CD4-positive, alpha-beta memory T cell (primary cell): ENCODE results near the gene PEX11B. TPM values are rescaled to one million over a fixed set of nuclear protein-coding genes. Genes with fewer than 3 reads are reported as not detected.

ENCODE experiments used
- CTCF ChIA-PET: fragments of 350-600 bp; sonication (Branson Sonifier 250); formaldehyde crosslinking; loops from one replicate; lab custom pipeline; 2021; ENCODE audit warnings: inconsistent platforms; ENCODE audit not compliant: partially characterized antibody; lab: Charles Lee
- POLR2A ChIA-PET: fragments of 350-600 bp; sonication (Branson Sonifier 250); formaldehyde crosslinking; loops from one replicate; lab custom pipeline; 2021; ENCODE audit not compliant: partially characterized antibody; lab: Charles Lee
- DNase-seq, 5 donors: peaks; one replicate each; pipeline versions ENCODE4 v3.0.0 to v3.0.0-alpha.2; 2020 to 2022; ENCODE audit warnings: mixed read lengths in 1 of 5
- H3K27ac ChIP-seq: one replicate; pipeline ENCODE4 v1.7.0; 2013; ENCODE audit warnings: low read depth, low read length
- H3K27me3 ChIP-seq: 2 replicates; pipeline ENCODE4 v1.7.0; 2013; ENCODE audit warnings: mild to moderate bottlenecking, low read length, moderate library complexity; ENCODE audit not compliant: insufficient read depth
- H3K36me3 ChIP-seq: 2 replicates; pipeline ENCODE4 v1.7.0; 2013; ENCODE audit warnings: mild to moderate bottlenecking, low read length, moderate library complexity; ENCODE audit not compliant: insufficient read depth
- H3K4me1 ChIP-seq: 2 replicates; pipeline ENCODE4 v1.7.0; 2013; ENCODE audit warnings: mild to moderate bottlenecking, low read length, moderate library complexity; ENCODE audit not compliant: insufficient read depth
- H3K4me3 ChIP-seq, 2 donors: one replicate each; pipeline ENCODE4 v1.7.0; 2013; ENCODE audit warnings: low read length in 2 of 2, mild to moderate bottlenecking in 1 of 2
- H3K9me3 ChIP-seq, 2 donors: one replicate each; pipeline ENCODE4 v1.7.0; 2013; ENCODE audit warnings: low read length in 2 of 2, control low read depth in 1 of 2; ENCODE audit not compliant: control insufficient read depth in 1 of 2
- H3K27ac Mint-ChIP-seq, 7 donors: one replicate each; pipeline ENCODE4 v1.8.0; 2020 to 2021; ENCODE audit warnings: mixed read lengths in 7 of 7, mild to moderate bottlenecking in 6 of 7, inconsistent platforms in 3 of 7, moderate library complexity in 3 of 7
- H3K27me3 Mint-ChIP-seq, 2 donors: one replicate each; pipeline ENCODE4 v1.8.0; 2020 to 2021; ENCODE audit warnings: mixed read lengths in 2 of 2
- H3K36me3 Mint-ChIP-seq, 2 donors: one replicate each; pipeline ENCODE4 v1.8.0; 2020 to 2021; ENCODE audit warnings: mixed read lengths in 2 of 2, inconsistent platforms in 1 of 2, mild to moderate bottlenecking in 1 of 2
- H3K4me1 Mint-ChIP-seq, 4 donors: one replicate each; pipeline ENCODE4 v1.8.0; 2020 to 2021; ENCODE audit warnings: mixed read lengths in 4 of 4, mild to moderate bottlenecking in 1 of 4
- H3K4me3 Mint-ChIP-seq, 8 donors: one replicate each; pipeline ENCODE4 v1.8.0; 2020 to 2021; ENCODE audit warnings: mixed read lengths in 8 of 8, mild to moderate bottlenecking in 7 of 8, moderate library complexity in 6 of 8, inconsistent platforms in 3 of 8
- H3K9me3 Mint-ChIP-seq, 8 donors: one replicate each; pipeline ENCODE4 v1.8.0; 2020 to 2021; ENCODE audit warnings: mixed read lengths in 8 of 8, mild to moderate bottlenecking in 5 of 8, inconsistent platforms in 3 of 8, moderate library complexity in 1 of 8
- intact Hi-C: fragments of 100-400 bp; cut with micrococcal nuclease; formaldehyde crosslinking; loops from one replicate; pipeline ENCODE4 v1.15.1; 2023
- polyA plus RNA-seq, 2 donors: library from polyadenylated mRNA; unstranded; fragments of 300-500 nt; fragmentation: Illumina TruSeq; gene quantifications; one replicate each; pipeline ENCODE4 v1.2.3, GENCODE V29; 2021
- total RNA-seq, 2 experiments: library from RNA; stranded (reverse); gene quantifications; one replicate each; pipeline ENCODE4 v1.2.3, GENCODE V29; 2021

PEX11B gene
- total and polyA plus RNA-seq, 4 experiments from 2014 or later: 34.7 to 55.3 (median 46.6) TPM

DNA sequence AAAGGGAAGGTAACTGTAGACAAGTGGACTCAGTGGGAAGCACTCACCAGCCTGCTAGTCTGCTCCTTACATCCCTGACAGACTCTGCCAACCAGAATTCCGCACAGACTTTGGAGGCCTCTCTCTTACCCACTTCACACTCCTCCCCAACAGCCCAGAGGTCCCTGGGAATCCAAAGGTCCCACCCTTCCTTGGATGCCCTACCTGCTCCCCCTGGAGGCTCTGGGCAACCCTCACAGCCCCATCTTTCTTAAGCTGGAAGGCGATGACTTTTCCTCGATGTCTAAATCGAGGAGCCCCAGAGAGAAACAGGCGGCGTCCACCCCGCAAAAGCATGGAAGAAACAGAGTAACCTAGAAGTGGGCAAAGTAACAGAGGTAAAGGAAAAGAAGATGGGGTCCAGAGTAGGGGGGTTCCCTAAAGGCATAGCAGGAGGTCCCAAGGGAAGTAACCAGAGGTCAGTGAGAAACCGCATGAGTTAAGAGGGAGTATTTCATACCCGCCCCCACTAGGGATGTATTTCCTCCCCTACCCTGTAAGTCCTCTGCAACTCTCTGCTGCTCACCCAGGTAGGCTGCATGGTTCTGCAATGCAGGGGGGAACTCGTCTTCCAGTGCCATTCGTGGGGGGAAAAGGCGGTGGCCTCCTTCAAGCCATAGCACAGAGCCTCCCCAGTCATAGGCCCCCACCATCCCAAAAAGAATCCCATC is 17.1 kb downstream of the PEX11B start:
- no peak overlapping the region for H3K4me3 Mint-ChIP-seq
- H3K27me3 ChIP-seq: no peaks in the 10 kb centered on the region
- intact Hi-C loops: no loop called here
- no peaks in the 10 kb centered on the region for H3K9me3 ChIP-seq
- H3K4me1 ChIP-seq: no peaks in the 10 kb centered on the region
- H3K27me3 Mint-ChIP-seq: no peaks in the 10 kb centered on the region
- H3K4me1 Mint-ChIP-seq: no peaks in the 10 kb centered on the region
- no peak overlapping the region for H3K27ac ChIP-seq
- no peak for DNase-seq
- no peaks in the 10 kb centered on the region for H3K36me3 ChIP-seq
- ChIA-PET POLR2A (no interaction called here), CTCF (interaction anchor here (0.7 to 1.3 kb wide), 2 partner anchors 10 to 56 kb away, joined by 3 to 4 read pairs; partner anchors contain the start of gene NUDT17)
- peaks cover 5 to 7% of the 10 kb centered on the region in 2 donors for H3K36me3 Mint-ChIP-seq
- H3K27ac Mint-ChIP-seq: peak overlapping the region in 1 of 7 donors; percentile 83
- no peak overlapping the region for H3K4me3 ChIP-seq
- no peaks in the 10 kb centered on the region for H3K9me3 Mint-ChIP-seq

DNA sequence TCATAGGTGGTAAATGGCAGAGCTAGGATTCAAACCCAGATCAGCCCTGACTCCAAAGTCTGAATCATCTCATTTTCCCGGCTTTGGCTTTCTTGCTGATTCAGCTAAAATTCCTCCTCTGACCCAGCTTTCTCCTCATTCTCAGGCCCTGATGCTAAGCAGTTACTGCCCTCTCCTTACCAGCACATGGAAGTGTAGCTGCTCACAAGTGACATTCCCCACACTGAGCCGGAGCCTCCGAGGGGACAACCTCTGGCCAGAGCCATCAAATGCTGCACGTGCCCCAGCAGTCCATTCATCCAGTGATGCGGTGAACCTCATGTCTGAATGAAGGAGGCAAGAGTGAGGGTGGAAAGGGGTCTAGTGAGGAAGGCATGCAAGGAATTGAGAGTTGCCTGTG is 19.8 kb downstream of the PEX11B start:
- Mint-ChIP-seq H3K27ac (no peak overlapping the region), H3K4me1 (no peaks in the 10 kb centered on the region), H3K27me3 (no peaks in the 10 kb centered on the region), H3K36me3 (peaks cover 5 to 7% of the 10 kb centered on the region in 2 donors), H3K4me3 (no peak overlapping the region), H3K9me3 (no peaks in the 10 kb centered on the region)
- H3K27me3 ChIP-seq: no peaks in the 10 kb centered on the region
- no peak overlapping the region for H3K4me3 ChIP-seq
- H3K9me3 ChIP-seq: no peaks in the 10 kb centered on the region
- CTCF ChIA-PET: no interaction called here
- H3K4me1 ChIP-seq: no peaks in the 10 kb centered on the region
- POLR2A ChIA-PET: no interaction called here
- intact Hi-C loops: no loop called here
- H3K36me3 ChIP-seq: no peaks in the 10 kb centered on the region
- H3K27ac ChIP-seq: no peak overlapping the region
- DNase-seq: no peak

DNA sequence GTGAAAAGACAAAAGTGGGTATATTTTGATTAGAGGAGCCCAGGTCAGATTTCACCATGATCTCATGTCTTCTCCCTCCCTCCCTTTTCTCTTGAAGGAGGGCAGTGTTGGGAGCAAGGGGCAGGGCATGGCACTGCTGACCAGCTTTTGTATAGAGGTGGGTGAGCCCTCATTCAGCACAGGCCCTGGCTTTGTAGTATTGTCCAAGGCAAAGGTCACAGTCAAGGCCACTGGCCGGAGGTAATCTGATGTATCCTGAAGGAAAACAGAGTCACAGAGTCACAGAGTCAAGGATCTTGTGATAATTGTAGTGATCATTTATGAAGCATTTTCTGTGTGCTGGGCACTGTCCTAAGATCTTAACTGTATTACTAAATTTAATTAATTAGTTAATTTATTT is 20.5 kb downstream of the PEX11B start:
- no peak overlapping the region for H3K4me3 Mint-ChIP-seq
- H3K36me3 Mint-ChIP-seq: peaks cover 5 to 7% of the 10 kb centered on the region in 2 donors
- POLR2A ChIA-PET: no interaction called here
- Histone ChIP-seq H3K36me3 (no peaks in the 10 kb centered on the region), H3K4me3 (no peak overlapping the region), H3K27ac (no peak overlapping the region), H3K9me3 (no peaks in the 10 kb centered on the region), H3K4me1 (no peaks in the 10 kb centered on the region), H3K27me3 (no peaks in the 10 kb centered on the region)
- H3K27me3 Mint-ChIP-seq: no peaks in the 10 kb centered on the region
- intact Hi-C loops: no loop called here
- H3K9me3 Mint-ChIP-seq: no peaks in the 10 kb centered on the region
- no peaks in the 10 kb centered on the region for H3K4me1 Mint-ChIP-seq
- H3K27ac Mint-ChIP-seq: no peak overlapping the region
- CTCF ChIA-PET: no interaction called here
- no peak for DNase-seq

DNA sequence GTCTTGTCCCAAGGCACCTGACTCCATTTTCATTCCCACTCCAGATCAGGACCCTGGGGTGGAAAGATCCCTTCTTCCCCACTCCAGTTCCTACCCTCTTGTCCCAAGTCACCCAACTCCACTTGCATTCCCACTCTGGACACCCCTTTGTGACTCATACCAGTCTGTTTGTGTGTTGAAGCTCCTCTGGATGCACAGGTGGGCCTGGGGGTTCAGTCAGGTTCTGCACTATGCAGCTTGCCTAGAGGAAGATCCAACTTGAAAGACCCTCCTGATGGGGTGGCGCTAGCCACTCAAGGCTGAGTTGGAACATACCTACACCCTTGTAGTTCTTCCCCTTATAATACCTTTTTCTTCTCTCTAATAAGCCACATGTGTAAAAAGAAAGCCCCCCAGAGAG is 23.0 kb downstream of the PEX11B start:
- Histone ChIP-seq H3K9me3 (no peaks in the 10 kb centered on the region), H3K36me3 (no peaks in the 10 kb centered on the region), H3K27me3 (no peaks in the 10 kb centered on the region), H3K27ac (no peak overlapping the region), H3K4me1 (no peaks in the 10 kb centered on the region), H3K4me3 (no peak overlapping the region)
- no peaks in the 10 kb centered on the region for H3K4me1 Mint-ChIP-seq
- H3K27me3 Mint-ChIP-seq: no peaks in the 10 kb centered on the region
- peaks cover 3 to 7% of the 10 kb centered on the region in 2 donors for H3K36me3 Mint-ChIP-seq
- no peaks in the 10 kb centered on the region for H3K9me3 Mint-ChIP-seq
- ChIA-PET POLR2A (interaction anchor here (1.4 kb wide), 1 partner anchor 32 kb away, joined by 3 read pairs; the partner anchor contains the start of gene RBM8A), CTCF (interaction anchor here (0.7 to 2.0 kb wide), 6 partner anchors 13 to 119 kb away, joined by 3 to 6 read pairs (median 3); no protein-coding TSS in a partner anchor)
- no peak for DNase-seq
- H3K27ac Mint-ChIP-seq: no peak overlapping the region
- no peak overlapping the region for H3K4me3 Mint-ChIP-seq
- intact Hi-C loops: no loop called here

DNA sequence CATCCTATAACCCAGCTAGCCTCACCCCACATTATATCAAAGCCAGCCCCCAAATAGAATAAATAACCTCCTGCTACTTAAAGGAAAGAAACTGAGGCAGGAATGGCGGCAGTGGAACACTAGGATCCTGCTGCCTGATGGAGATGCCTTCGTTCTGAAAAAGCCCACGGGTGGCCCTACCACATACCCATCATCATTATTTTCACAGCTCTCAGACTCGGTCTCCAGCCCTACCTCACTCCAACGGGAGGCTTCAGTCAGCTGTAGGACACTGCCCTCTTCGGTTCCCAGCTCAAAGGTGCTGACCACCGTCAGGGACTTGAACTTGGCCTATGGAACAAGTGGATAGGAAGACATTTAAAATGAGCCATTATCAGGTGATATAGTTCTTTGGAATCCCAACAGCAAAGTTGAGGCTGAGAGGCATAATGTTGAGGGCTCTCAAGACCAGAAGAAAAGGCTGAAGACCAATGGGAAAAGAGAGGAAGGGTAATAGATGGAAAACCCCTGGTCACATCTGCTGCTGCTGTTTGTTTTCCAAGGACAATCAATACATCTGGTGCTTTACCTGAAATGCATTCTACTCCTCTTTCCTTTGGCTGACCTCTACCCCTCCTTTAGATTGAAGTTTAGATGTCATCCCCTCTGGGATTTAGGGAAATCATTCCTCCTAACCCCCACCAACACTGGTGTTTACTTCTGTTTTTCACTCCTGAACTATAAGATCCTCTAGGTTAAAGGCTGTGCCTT is 25.0 kb downstream of the PEX11B start:
- H3K27ac Mint-ChIP-seq: peak overlapping the region in 1 of 7 donors; percentile 42
- POLR2A ChIA-PET: interaction anchor here (2.8 kb wide), 1 partner anchor 34 kb away, joined by 12 read pairs; the partner anchor contains the start of gene PIAS3

DNA sequence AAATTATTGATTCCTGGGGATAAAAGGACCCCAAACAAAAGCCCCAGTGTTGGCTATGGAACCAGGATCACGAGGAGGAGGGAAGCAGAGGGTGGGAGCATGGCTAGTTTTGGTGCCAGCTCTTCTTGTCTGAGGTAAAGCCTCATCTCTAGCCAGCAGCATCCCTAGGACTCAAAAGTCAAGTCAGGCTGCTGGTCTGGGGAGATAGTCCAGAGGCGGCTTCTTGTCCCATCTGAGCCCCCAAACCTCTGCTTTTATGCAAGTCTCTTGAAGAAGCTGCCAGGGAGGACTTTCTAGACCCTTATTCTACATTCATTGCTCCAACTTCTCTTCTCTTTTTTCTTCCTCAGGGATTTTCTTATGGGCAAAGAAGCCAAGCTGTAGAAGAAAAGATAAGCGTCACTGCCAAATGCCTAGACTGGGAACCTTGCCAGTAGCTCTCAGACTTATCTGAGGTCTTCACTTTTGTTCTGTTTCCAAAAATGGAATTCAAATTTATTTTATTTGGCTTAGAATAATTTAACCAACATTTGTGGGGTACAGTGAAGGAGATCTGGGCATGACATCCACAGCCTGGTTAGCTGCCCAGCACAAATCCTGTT is 25.9 kb downstream of the PEX11B start:
- ChIA-PET CTCF (interaction anchor here (0.6 to 4.4 kb wide), 20 partner anchors 9 to 134 kb away, joined by 3 to 43 read pairs (median 6); partner anchors contain the start of genes ITGA10, LIX1L, NUDT17 and RBM8A), POLR2A (interaction anchor here (0.7 to 2.8 kb wide), 4 partner anchors 26 to 115 kb away, joined by 3 to 12 read pairs (median 6); partner anchors contain the start of genes NUDT17 and PIAS3)
- Histone ChIP-seq H3K36me3 (no peaks in the 10 kb centered on the region), H3K4me3 (no peak overlapping the region), H3K27me3 (no peaks in the 10 kb centered on the region), H3K9me3 (no peaks in the 10 kb centered on the region), H3K27ac (no peak overlapping the region), H3K4me1 (no peaks in the 10 kb centered on the region)
- no peaks in the 10 kb centered on the region for H3K9me3 Mint-ChIP-seq
- DNase-seq: no peak
- H3K27me3 Mint-ChIP-seq: no peaks in the 10 kb centered on the region
- H3K4me3 Mint-ChIP-seq: no peak overlapping the region
- intact Hi-C loops: no loop called here
- H3K27ac Mint-ChIP-seq: no peak overlapping the region
- no peaks in the 10 kb centered on the region for H3K4me1 Mint-ChIP-seq
- peaks cover 3% of the 10 kb centered on the region in 2 donors for H3K36me3 Mint-ChIP-seq

More for the DNA sequence above, 25.0 kb downstream of the PEX11B start:
- Histone ChIP-seq H3K27ac (no peak overlapping the region), H3K4me3 (no peak overlapping the region), H3K36me3 (no peaks in the 10 kb centered on the region), H3K27me3 (no peaks in the 10 kb centered on the region), H3K9me3 (no peaks in the 10 kb centered on the region), H3K4me1 (no peaks in the 10 kb centered on the region)
- H3K36me3 Mint-ChIP-seq: peaks cover 3 to 7% of the 10 kb centered on the region in 2 donors
- peak overlapping the region in 1 of 8 donors; percentile 43 for H3K4me3 Mint-ChIP-seq
- H3K27me3 Mint-ChIP-seq: no peaks in the 10 kb centered on the region
- no peaks in the 10 kb centered on the region for H3K9me3 Mint-ChIP-seq
- intact Hi-C loops: no loop called here
- no peak for DNase-seq
- CTCF ChIA-PET: interaction anchor here (1.4 to 4.4 kb wide), 10 partner anchors 9 to 124 kb away, joined by 4 to 43 read pairs (median 12); partner anchors contain the start of genes LIX1L and NUDT17
- H3K4me1 Mint-ChIP-seq: no peaks in the 10 kb centered on the region
